ENCODE measurements around the gene SETD1B.
"Not testable (repeated sequence)": the region's sequence is repeated elsewhere in the genome, so short reads cannot be mapped to it uniquely, and the experiment has no call there.

Gene SETD1B

GRCh38 chr12:121849665-121850064, 45.9 kb downstream of the SETD1B start:
- Histone ChIP-seq H3F3A (ENCODE audit: low read depth) (no peaks in the 10 kb centered on the region), H3K4me3 (ENCODE audit: low read length, poor library complexity, severe bottlenecking) (no peak overlapping the region), H3K27me3 (ENCODE audit: insufficient read depth, low read length, poor library complexity, severe bottlenecking) (no peaks in the 10 kb centered on the region), H3K9ac (ENCODE audit: low read depth, low read length, poor library complexity, severe bottlenecking) (no peak overlapping the region), H3K4me1 (ENCODE audit: insufficient read depth, low read length, poor library complexity, severe bottlenecking) (no peaks in the 10 kb centered on the region), H3K9me2 (replicated peaks; ENCODE audit: low read depth, low read length) (no peaks in the 10 kb centered on the region), H3K36me3 (ENCODE audit: insufficient read depth, low read length) (no peaks in the 10 kb centered on the region), H2AFZ (ENCODE audit: low read length) (no peak overlapping the region), H3K9me3 (ENCODE audit: insufficient read depth, low read depth, low read length) (no peaks in the 10 kb centered on the region), H3K79me2 (ENCODE audit: insufficient read depth, low read length) (no peaks in the 10 kb centered on the region), H3K4me2 (ENCODE audit: low read depth, low read length, poor library complexity, severe bottlenecking) (no peak overlapping the region), H4K20me1 (ENCODE audit: insufficient read depth, low read length, poor library complexity, severe bottlenecking) (no peaks in the 10 kb centered on the region)
- no peak for TF ChIP-seq EZH2phosphoT487 (IDR thresholded peaks at IDR 0.05; ENCODE audit: borderline replicate concordance)
- TF ChIP-seq, protein P1, sequence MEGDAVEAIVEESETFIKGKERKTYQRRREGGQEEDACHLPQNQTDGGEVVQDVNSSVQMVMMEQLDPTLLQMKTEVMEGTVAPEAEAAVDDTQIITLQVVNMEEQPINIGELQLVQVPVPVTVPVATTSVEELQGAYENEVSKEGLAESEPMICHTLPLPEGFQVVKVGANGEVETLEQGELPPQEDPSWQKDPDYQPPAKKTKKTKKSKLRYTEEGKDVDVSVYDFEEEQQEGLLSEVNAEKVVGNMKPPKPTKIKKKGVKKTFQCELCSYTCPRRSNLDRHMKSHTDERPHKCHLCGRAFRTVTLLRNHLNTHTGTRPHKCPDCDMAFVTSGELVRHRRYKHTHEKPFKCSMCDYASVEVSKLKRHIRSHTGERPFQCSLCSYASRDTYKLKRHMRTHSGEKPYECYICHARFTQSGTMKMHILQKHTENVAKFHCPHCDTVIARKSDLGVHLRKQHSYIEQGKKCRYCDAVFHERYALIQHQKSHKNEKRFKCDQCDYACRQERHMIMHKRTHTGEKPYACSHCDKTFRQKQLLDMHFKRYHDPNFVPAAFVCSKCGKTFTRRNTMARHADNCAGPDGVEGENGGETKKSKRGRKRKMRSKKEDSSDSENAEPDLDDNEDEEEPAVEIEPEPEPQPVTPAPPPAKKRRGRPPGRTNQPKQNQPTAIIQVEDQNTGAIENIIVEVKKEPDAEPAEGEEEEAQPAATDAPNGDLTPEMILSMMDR (conservative IDR thresholded peaks at IDR 0.05; ENCODE audit: low read length), result no peak

GRCh38 chr12:121852392-121852791, 48.6 kb downstream of the SETD1B start:
- not testable (repeated sequence) for H2AFZ ChIP-seq (ENCODE audit: low read length); H3K9me2 ChIP-seq (replicated peaks; ENCODE audit: low read depth, low read length); H3K9me3 ChIP-seq (ENCODE audit: insufficient read depth, low read depth, low read length); H3K4me2 ChIP-seq (ENCODE audit: low read depth, low read length, poor library complexity, severe bottlenecking); H3K4me1 ChIP-seq (ENCODE audit: insufficient read depth, low read length, poor library complexity, severe bottlenecking); H3K9ac ChIP-seq (ENCODE audit: low read depth, low read length, poor library complexity, severe bottlenecking); H3K4me3 ChIP-seq (ENCODE audit: low read length, poor library complexity, severe bottlenecking); H3F3A ChIP-seq (ENCODE audit: low read depth); H3K79me2 ChIP-seq (ENCODE audit: insufficient read depth, low read length); H3K27me3 ChIP-seq (ENCODE audit: insufficient read depth, low read length, poor library complexity, severe bottlenecking); H4K20me1 ChIP-seq (ENCODE audit: insufficient read depth, low read length, poor library complexity, severe bottlenecking); H3K36me3 ChIP-seq (ENCODE audit: insufficient read depth, low read length)

DNA sequence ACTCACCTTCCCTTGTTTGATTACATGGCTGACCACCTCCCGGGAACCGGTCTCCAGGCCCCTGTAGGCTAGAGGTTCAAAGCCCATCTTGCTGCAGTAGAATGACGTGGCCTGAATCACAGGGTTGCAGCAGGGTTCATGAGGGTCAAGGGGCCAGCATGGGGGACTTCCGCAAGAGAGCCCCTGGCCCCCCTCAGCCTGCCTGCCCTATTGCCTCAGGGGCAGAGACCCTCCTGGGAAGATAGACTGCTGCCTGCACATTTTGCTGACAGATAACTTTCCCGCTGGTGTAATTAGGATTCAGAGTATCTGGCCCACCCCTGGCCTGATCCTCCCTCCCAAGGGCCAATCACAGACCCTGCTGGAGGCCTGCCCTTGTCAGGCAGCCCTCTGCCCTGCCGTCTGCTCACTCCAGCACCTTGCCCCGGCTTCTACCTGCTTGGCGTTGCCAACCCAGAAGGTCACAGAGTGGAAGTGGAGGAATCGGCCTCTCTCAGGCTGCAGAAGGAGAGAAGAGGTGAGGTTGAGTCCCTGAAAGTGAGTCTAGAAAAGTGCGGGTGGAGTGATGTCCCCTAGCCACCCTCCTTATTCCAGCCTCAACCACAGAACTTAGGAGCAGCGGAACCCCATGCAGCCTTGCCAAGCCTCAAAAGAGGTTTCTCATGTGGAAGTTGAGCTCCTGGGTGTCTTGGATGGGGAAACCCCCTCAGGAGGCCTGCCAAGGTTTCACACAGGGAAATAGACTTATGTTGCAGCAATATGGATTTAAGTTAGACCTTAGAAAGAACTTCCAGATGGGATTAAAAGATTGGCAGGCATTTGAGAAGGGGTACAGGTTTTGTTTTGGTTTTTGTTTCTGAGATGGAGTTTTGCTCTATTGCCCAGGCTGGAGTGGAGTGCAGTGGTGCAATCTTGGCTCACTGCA, 53.8 kb downstream of the SETD1B start:
- no peaks in the 10 kb centered on the region for H3K27me3 ChIP-seq (ENCODE audit: insufficient read depth, low read length, poor library complexity, severe bottlenecking)
- H3K9me2 ChIP-seq (replicated peaks; ENCODE audit: low read depth, low read length), result no peaks in the 10 kb centered on the region
- H3K9me3 ChIP-seq (ENCODE audit: insufficient read depth, low read depth, low read length), result no peaks in the 10 kb centered on the region
- H3K4me2 ChIP-seq (ENCODE audit: low read depth, low read length, poor library complexity, severe bottlenecking), result no peak overlapping the region
- no peaks in the 10 kb centered on the region for H3F3A ChIP-seq (ENCODE audit: low read depth)
- TF ChIP-seq, protein P1 (conservative IDR thresholded peaks at IDR 0.05; ENCODE audit: low read length), result no peak
- no peak for TF ChIP-seq EZH2phosphoT487 (IDR thresholded peaks at IDR 0.05; ENCODE audit: borderline replicate concordance)
- peaks cover 6% of the 10 kb centered on the region for H3K4me1 ChIP-seq (ENCODE audit: insufficient read depth, low read length, poor library complexity, severe bottlenecking)
- no peak overlapping the region for H3K4me3 ChIP-seq (ENCODE audit: low read length, poor library complexity, severe bottlenecking)
- no peaks in the 10 kb centered on the region for H3K79me2 ChIP-seq (ENCODE audit: insufficient read depth, low read length)
- H3K36me3 ChIP-seq (ENCODE audit: insufficient read depth, low read length), result no peaks in the 10 kb centered on the region
- H2AFZ ChIP-seq (ENCODE audit: low read length), result no peak overlapping the region
- no peaks in the 10 kb centered on the region for H4K20me1 ChIP-seq (ENCODE audit: insufficient read depth, low read length, poor library complexity, severe bottlenecking)
- no peak overlapping the region for H3K9ac ChIP-seq (ENCODE audit: low read depth, low read length, poor library complexity, severe bottlenecking)

DNA sequence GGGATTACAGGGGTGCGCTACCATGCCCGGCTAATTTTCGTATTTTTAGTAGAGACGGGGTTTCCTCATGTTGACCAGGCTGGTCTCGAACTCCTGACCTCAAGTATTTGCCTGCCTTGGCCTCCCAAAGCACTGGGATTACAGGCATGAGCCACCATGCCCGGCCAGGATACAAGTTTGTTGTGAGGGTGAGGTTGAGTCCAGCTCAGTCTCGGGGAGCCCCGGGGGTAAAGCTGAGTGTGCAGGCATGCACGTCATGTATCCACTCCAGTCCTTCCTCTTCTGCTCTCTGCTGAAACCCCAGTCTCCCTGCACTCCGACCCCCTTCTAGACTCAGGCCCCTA, 54.5 kb downstream of the SETD1B start:
- H3K9me3 ChIP-seq (ENCODE audit: insufficient read depth, low read depth, low read length), result no peaks in the 10 kb centered on the region
- no peak overlapping the region for H3K4me3 ChIP-seq (ENCODE audit: low read length, poor library complexity, severe bottlenecking)
- H4K20me1 ChIP-seq (ENCODE audit: insufficient read depth, low read length, poor library complexity, severe bottlenecking), result no peaks in the 10 kb centered on the region
- H2AFZ ChIP-seq (ENCODE audit: low read length), result no peak overlapping the region
- H3K9ac ChIP-seq (ENCODE audit: low read depth, low read length, poor library complexity, severe bottlenecking), result no peak overlapping the region
- no peaks in the 10 kb centered on the region for H3K27me3 ChIP-seq (ENCODE audit: insufficient read depth, low read length, poor library complexity, severe bottlenecking)
- TF ChIP-seq, protein P1 (conservative IDR thresholded peaks at IDR 0.05; ENCODE audit: low read length), result no peak
- TF ChIP-seq EZH2phosphoT487 (IDR thresholded peaks at IDR 0.05; ENCODE audit: borderline replicate concordance), result no peak
- no peaks in the 10 kb centered on the region for H3K79me2 ChIP-seq (ENCODE audit: insufficient read depth, low read length)
- peaks cover 6% of the 10 kb centered on the region for H3K4me1 ChIP-seq (ENCODE audit: insufficient read depth, low read length, poor library complexity, severe bottlenecking)
- no peaks in the 10 kb centered on the region for H3F3A ChIP-seq (ENCODE audit: low read depth)
- no peak overlapping the region for H3K4me2 ChIP-seq (ENCODE audit: low read depth, low read length, poor library complexity, severe bottlenecking)
- no peaks in the 10 kb centered on the region for H3K9me2 ChIP-seq (replicated peaks; ENCODE audit: low read depth, low read length)
- no peaks in the 10 kb centered on the region for H3K36me3 ChIP-seq (ENCODE audit: insufficient read depth, low read length)
